ENCODE measurements around the gene MKI67.

Gene MKI67

DNA sequence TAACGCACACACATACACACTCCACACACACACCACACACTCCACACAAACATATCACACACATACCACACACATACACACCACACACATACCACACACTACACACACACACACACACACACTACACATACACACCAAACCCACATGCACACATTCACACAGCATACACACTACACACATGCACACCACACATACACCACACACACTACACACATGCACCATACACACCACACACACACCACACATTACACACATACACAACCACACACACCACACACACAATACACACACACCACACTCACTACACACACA is 66.3 kb downstream of the MKI67 start:
- TF ChIP-seq EP300 (IDR thresholded peaks at IDR 0.05; ENCODE audit: borderline replicate concordance) (no peak), EGR1 (IDR thresholded peaks at IDR 0.05) (no peak), ZBTB7A (IDR thresholded peaks at IDR 0.05; ENCODE audit: low read depth) (no peak), TCF12 (IDR thresholded peaks at IDR 0.05; ENCODE audit: low read depth) (no peak), YY1 (IDR thresholded peaks at IDR 0.05; ENCODE audit: low read depth) (no peak), NFIC (IDR thresholded peaks at IDR 0.05) (no peak), RAD21 (IDR thresholded peaks at IDR 0.05; ENCODE audit: low read depth) (no peak), TAF1 (IDR thresholded peaks at IDR 0.05; ENCODE audit: low read depth) (no peak), FOXM1 (IDR thresholded peaks at IDR 0.05; ENCODE audit: borderline replicate concordance, low read depth) (no peak)
- TF ChIP-seq, protein P1, sequence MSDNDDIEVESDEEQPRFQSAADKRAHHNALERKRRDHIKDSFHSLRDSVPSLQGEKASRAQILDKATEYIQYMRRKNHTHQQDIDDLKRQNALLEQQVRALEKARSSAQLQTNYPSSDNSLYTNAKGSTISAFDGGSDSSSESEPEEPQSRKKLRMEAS (IDR thresholded peaks at IDR 0.05), result no peak

GRCh38 chr10:128059266-128059981 is 66.8 kb downstream of the MKI67 start:
- TF ChIP-seq, protein P1 (IDR thresholded peaks at IDR 0.05), result no peak
- no peak for TF ChIP-seq TAF1 (IDR thresholded peaks at IDR 0.05; ENCODE audit: low read depth)
- TF ChIP-seq TCF12 (IDR thresholded peaks at IDR 0.05; ENCODE audit: low read depth), result no peak
- no peak for TF ChIP-seq NFIC (IDR thresholded peaks at IDR 0.05)
- TF ChIP-seq YY1 (IDR thresholded peaks at IDR 0.05; ENCODE audit: low read depth), result no peak
- TF ChIP-seq EP300 (IDR thresholded peaks at IDR 0.05; ENCODE audit: borderline replicate concordance), result no peak
- no peak for TF ChIP-seq USF1 (IDR thresholded peaks at IDR 0.05)
- TF ChIP-seq CREB1 (IDR thresholded peaks at IDR 0.05; ENCODE audit: low read depth), result no peak
- TF ChIP-seq EGR1 (IDR thresholded peaks at IDR 0.05), result no peak
- no peak for TF ChIP-seq ZBTB7A (IDR thresholded peaks at IDR 0.05; ENCODE audit: low read depth)
- no peak for TF ChIP-seq CEBPB (IDR thresholded peaks at IDR 0.05)
- TF ChIP-seq FOXM1 (IDR thresholded peaks at IDR 0.05; ENCODE audit: borderline replicate concordance, low read depth), result no peak

DNA sequence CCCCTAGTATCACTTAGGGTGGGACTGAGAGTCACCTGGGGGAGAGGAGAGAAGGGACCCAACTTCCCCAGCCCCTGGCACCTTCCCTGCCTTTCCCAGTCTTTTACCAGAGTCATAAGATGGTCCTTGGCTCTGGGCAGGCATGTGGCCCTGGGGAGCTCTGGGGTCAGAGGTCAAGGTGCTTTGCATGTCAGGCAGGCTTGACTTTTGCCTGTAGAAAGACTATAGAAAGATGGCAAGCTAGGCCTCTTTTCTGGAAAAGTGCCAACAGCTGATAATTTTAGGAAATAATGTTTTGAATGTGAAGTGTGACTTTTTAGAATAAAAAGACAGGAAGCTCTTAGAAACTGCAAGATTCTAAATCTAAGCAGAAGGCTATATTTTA is 67.5 kb downstream of the MKI67 start:
- TF ChIP-seq TCF12 (IDR thresholded peaks at IDR 0.05; ENCODE audit: low read depth), result no peak
- no peak for TF ChIP-seq EGR1 (IDR thresholded peaks at IDR 0.05)
- TF ChIP-seq ZBTB7A (IDR thresholded peaks at IDR 0.05; ENCODE audit: low read depth), result no peak
- TF ChIP-seq FOXM1 (IDR thresholded peaks at IDR 0.05; ENCODE audit: borderline replicate concordance, low read depth), result no peak
- TF ChIP-seq NFIC (IDR thresholded peaks at IDR 0.05), result no peak
- TF ChIP-seq YY1 (IDR thresholded peaks at IDR 0.05; ENCODE audit: low read depth), result no peak

DNA sequence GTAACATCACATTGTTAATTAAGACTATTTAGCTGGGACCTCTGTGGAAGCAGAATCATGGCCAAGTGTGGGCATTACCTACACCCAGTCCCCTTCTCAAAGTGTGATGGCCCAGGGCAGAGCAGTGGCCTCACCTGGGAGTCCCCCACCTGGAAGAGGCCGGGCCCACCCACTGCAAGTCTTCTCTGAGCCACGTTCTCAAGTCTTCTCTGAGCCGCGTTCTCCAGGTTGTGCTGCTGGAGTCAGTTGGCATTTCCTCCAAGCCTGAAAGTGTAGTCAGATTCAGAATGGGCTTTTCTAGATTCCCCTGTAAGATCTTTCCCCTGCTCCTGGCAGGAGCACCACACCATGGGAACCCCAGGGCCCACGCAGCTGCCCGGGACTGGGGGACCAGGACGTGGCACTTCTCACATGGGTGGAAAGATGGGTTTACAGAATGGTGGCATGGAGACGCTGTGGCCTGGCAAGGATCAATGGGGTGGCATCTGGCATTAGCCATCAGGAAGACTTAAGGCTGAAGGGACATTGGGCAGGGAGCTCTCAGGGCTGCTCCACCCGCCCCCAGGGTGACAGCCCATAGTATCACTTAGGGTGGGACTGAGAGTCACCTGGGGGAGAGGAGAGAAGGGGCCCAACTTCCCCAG is 68.0 kb downstream of the MKI67 start:
- TF ChIP-seq ZBTB7A (IDR thresholded peaks at IDR 0.05; ENCODE audit: low read depth), result no peak
- no peak for TF ChIP-seq TCF12 (IDR thresholded peaks at IDR 0.05; ENCODE audit: low read depth)
- no peak for TF ChIP-seq YY1 (IDR thresholded peaks at IDR 0.05; ENCODE audit: low read depth)

DNA sequence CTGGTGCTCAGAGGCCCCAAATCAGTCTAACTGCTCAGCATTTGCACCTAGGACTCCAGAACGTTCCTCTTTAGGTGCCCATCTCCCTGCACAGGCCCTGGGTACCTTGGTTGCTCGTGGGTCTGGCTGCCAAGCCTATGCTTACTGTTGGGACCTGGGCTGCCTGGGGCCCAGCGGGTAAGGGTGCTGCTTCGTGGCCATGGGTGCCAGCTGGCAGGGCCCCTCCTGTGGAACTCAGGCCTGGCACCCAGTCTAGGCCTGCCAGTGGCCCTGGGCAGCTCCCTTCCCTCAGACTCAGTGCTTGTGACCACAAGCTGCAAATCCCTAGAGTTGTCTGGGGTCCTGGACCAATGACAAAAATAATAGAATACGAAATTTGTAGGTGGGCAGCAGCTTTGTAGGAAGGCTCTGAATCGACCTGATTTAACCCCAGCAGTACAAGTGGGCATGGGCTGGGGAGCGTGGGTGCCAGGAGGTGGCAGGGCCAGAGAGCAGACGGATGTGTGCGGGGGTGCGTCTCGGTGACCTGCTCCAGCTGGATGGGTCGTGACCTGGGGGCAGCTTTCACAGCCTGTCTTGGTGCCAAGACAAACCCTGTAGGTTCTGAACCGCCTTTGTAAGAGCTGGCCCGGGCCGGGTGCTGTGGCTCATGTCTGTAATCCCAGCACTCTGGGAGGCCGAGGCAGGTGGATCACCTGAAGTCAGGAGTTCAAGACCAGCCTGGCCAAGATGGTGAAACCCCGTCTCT is 69.7 kb downstream of the MKI67 start:
- TF ChIP-seq, protein P1 (IDR thresholded peaks at IDR 0.05), result no peak
- TF ChIP-seq EP300 (IDR thresholded peaks at IDR 0.05; ENCODE audit: borderline replicate concordance) (no peak), ZBTB7A (IDR thresholded peaks at IDR 0.05; ENCODE audit: low read depth) (no peak), RAD21 (IDR thresholded peaks at IDR 0.05; ENCODE audit: low read depth) (no peak), USF1 (IDR thresholded peaks at IDR 0.05) (no peak), YY1 (IDR thresholded peaks at IDR 0.05; ENCODE audit: low read depth) (no peak), FOXM1 (IDR thresholded peaks at IDR 0.05; ENCODE audit: borderline replicate concordance, low read depth) (no peak), CEBPB (IDR thresholded peaks at IDR 0.05) (no peak), TCF12 (IDR thresholded peaks at IDR 0.05; ENCODE audit: low read depth) (no peak), EGR1 (IDR thresholded peaks at IDR 0.05) (no peak), REST (IDR thresholded peaks at IDR 0.05; ENCODE audit: low read depth) (no peak), TAF1 (IDR thresholded peaks at IDR 0.05; ENCODE audit: low read depth) (no peak), CREB1 (IDR thresholded peaks at IDR 0.05; ENCODE audit: low read depth) (no peak), TEAD4 (IDR thresholded peaks at IDR 0.05) (no peak)

GRCh38 chr10:128055061-128055868 is 71.0 kb downstream of the MKI67 start:
- no peak for TF ChIP-seq CREB1 (IDR thresholded peaks at IDR 0.05; ENCODE audit: low read depth)
- TF ChIP-seq TCF12 (IDR thresholded peaks at IDR 0.05; ENCODE audit: low read depth), result no peak
- no peak for TF ChIP-seq YY1 (IDR thresholded peaks at IDR 0.05; ENCODE audit: low read depth)
- TF ChIP-seq TAF1 (IDR thresholded peaks at IDR 0.05; ENCODE audit: low read depth), result no peak
- no peak for TF ChIP-seq FOXM1 (IDR thresholded peaks at IDR 0.05; ENCODE audit: borderline replicate concordance, low read depth)
- TF ChIP-seq EGR1 (IDR thresholded peaks at IDR 0.05), result no peak
- TF ChIP-seq CEBPB (IDR thresholded peaks at IDR 0.05), result no peak
- TF ChIP-seq ZBTB7A (IDR thresholded peaks at IDR 0.05; ENCODE audit: low read depth), result no peak
- no peak for TF ChIP-seq RAD21 (IDR thresholded peaks at IDR 0.05; ENCODE audit: low read depth)
- TF ChIP-seq USF1 (IDR thresholded peaks at IDR 0.05), result no peak
- TF ChIP-seq EP300 (IDR thresholded peaks at IDR 0.05; ENCODE audit: borderline replicate concordance), result no peak
- TF ChIP-seq NFIC (IDR thresholded peaks at IDR 0.05), result no peak
- TF ChIP-seq, protein P1 (IDR thresholded peaks at IDR 0.05), result no peak
- TF ChIP-seq TEAD4 (IDR thresholded peaks at IDR 0.05), result no peak
- TF ChIP-seq REST (IDR thresholded peaks at IDR 0.05; ENCODE audit: low read depth), result no peak

Measured in Ishikawa (cell line).